ENCODE data around the gene NMRK1. TPM values are rescaled to one million over a fixed set of nuclear protein-coding genes. Genes with fewer than 3 reads are reported as not detected.

NMRK1 gene
- total and polyA plus RNA-seq, 4 donors, result 13.8 to 26.2 (median 14.5) TPM

GRCh38 chr9:75121914-75122558, 34.1 kb upstream of the NMRK1 start:
- H3K9me3 ChIP-seq (ENCODE audit: control insufficient read depth, insufficient read depth, low read length), result no peaks in the 10 kb centered on the region
- H3K36me3 ChIP-seq (ENCODE audit: control insufficient read depth, insufficient read depth, low read length), result peaks cover 2% of the 10 kb centered on the region
- 79% methylated on average over 4 of the region's 5 CpGs for WGBS (ENCODE audit: insufficient coverage)
- no peak overlapping the region for H3K4me3 ChIP-seq (ENCODE audit: low read depth, low read length)
- no peak overlapping the region for H3K27ac ChIP-seq (ENCODE audit: low read depth, low read length)
- H3K27me3 ChIP-seq (ENCODE audit: control insufficient read depth, insufficient read depth, low read length), result no peaks in the 10 kb centered on the region
- H3K4me1 ChIP-seq (ENCODE audit: control insufficient read depth, insufficient read depth, low read length), result no peaks in the 10 kb centered on the region
- DNase-seq (ENCODE audit: low read depth in 4 of 6, low spot score in 6 of 6), result no peak

GRCh38 chr9:75120686-75121085, 32.7 kb upstream of the NMRK1 start:
- H3K36me3 ChIP-seq (ENCODE audit: control insufficient read depth, insufficient read depth, low read length), result peaks cover 2% of the 10 kb centered on the region
- no peak overlapping the region for H3K27ac ChIP-seq (ENCODE audit: low read depth, low read length)
- no peak for DNase-seq (ENCODE audit: low read depth in 4 of 6, low spot score in 6 of 6)
- 85% methylated on average over 4 of the region's 4 CpGs for WGBS (ENCODE audit: insufficient coverage)
- no peaks in the 10 kb centered on the region for H3K9me3 ChIP-seq (ENCODE audit: control insufficient read depth, insufficient read depth, low read length)
- H3K27me3 ChIP-seq (ENCODE audit: control insufficient read depth, insufficient read depth, low read length), result no peaks in the 10 kb centered on the region
- no peak overlapping the region for H3K4me3 ChIP-seq (ENCODE audit: low read depth, low read length)
- no peaks in the 10 kb centered on the region for H3K4me1 ChIP-seq (ENCODE audit: control insufficient read depth, insufficient read depth, low read length)

- H3K27ac ChIP-seq (ENCODE audit: low read depth, low read length), result no peak overlapping the region
- DNase-seq (ENCODE audit: low read depth in 4 of 6, low spot score in 6 of 6), result no peak
- no peaks in the 10 kb centered on the region for H3K9me3 ChIP-seq (ENCODE audit: control insufficient read depth, insufficient read depth, low read length)
- WGBS (ENCODE audit: insufficient coverage), result 89% methylated on average over 1 of the region's 1 CpG
- no peaks in the 10 kb centered on the region for H3K4me1 ChIP-seq (ENCODE audit: control insufficient read depth, insufficient read depth, low read length)
- H3K27me3 ChIP-seq (ENCODE audit: control insufficient read depth, insufficient read depth, low read length), result no peaks in the 10 kb centered on the region
- H3K36me3 ChIP-seq (ENCODE audit: control insufficient read depth, insufficient read depth, low read length), result peaks cover 2% of the 10 kb centered on the region
- H3K4me3 ChIP-seq (ENCODE audit: low read depth, low read length), result no peak overlapping the region
These were observed 29.6 kb upstream of the NMRK1 start for GRCh38 chr9:75117564-75117963.

GRCh38 chr9:75116306-75116705, 28.4 kb upstream of the NMRK1 start:
- DNase-seq (ENCODE audit: low read depth in 4 of 6, low spot score in 6 of 6), result no peak
- H3K9me3 ChIP-seq (ENCODE audit: control insufficient read depth, insufficient read depth, low read length), result no peaks in the 10 kb centered on the region
- no peak overlapping the region for H3K27ac ChIP-seq (ENCODE audit: low read depth, low read length)
- H3K4me1 ChIP-seq (ENCODE audit: control insufficient read depth, insufficient read depth, low read length), result no peaks in the 10 kb centered on the region
- WGBS (ENCODE audit: insufficient coverage), result no CpG with 5 or more reads among the region's 4 CpGs
- no peaks in the 10 kb centered on the region for H3K27me3 ChIP-seq (ENCODE audit: control insufficient read depth, insufficient read depth, low read length)
- H3K4me3 ChIP-seq (ENCODE audit: low read depth, low read length), result no peak overlapping the region
- peaks cover 2% of the 10 kb centered on the region for H3K36me3 ChIP-seq (ENCODE audit: control insufficient read depth, insufficient read depth, low read length)

- no peak overlapping the region for H3K4me3 ChIP-seq (ENCODE audit: low read depth, low read length)
- no CpG with 5 or more reads among the region's 4 CpGs for WGBS (ENCODE audit: insufficient coverage)
- no peak overlapping the region for H3K27ac ChIP-seq (ENCODE audit: low read depth, low read length)
- no peaks in the 10 kb centered on the region for H3K4me1 ChIP-seq (ENCODE audit: control insufficient read depth, insufficient read depth, low read length)
- H3K36me3 ChIP-seq (ENCODE audit: control insufficient read depth, insufficient read depth, low read length), result no peaks in the 10 kb centered on the region
- H3K27me3 ChIP-seq (ENCODE audit: control insufficient read depth, insufficient read depth, low read length), result no peaks in the 10 kb centered on the region
- DNase-seq (ENCODE audit: low read depth in 4 of 6, low spot score in 6 of 6), result no peak
- H3K9me3 ChIP-seq (ENCODE audit: control insufficient read depth, insufficient read depth, low read length), result no peaks in the 10 kb centered on the region
These were observed 24.8 kb upstream of the NMRK1 start for GRCh38 chr9:75112789-75113188.

- Histone ChIP-seq H3K4me1 (ENCODE audit: control insufficient read depth, insufficient read depth, low read length) (no peaks in the 10 kb centered on the region), H3K9me3 (ENCODE audit: control insufficient read depth, insufficient read depth, low read length) (no peaks in the 10 kb centered on the region), H3K36me3 (ENCODE audit: control insufficient read depth, insufficient read depth, low read length) (no peaks in the 10 kb centered on the region), H3K27me3 (ENCODE audit: control insufficient read depth, insufficient read depth, low read length) (no peaks in the 10 kb centered on the region), H3K4me3 (ENCODE audit: low read depth, low read length) (no peak overlapping the region), H3K27ac (ENCODE audit: low read depth, low read length) (no peak overlapping the region)
- no peak for DNase-seq (ENCODE audit: low read depth in 4 of 6, low spot score in 6 of 6)
- 94% methylated on average over 3 of the region's 5 CpGs for WGBS (ENCODE audit: insufficient coverage)
These were observed 23.2 kb upstream of the NMRK1 start for GRCh38 chr9:75111019-75111622.

GRCh38 chr9:75109210-75109839, 21.4 kb upstream of the NMRK1 start:
- no peak for DNase-seq (ENCODE audit: low read depth in 4 of 6, low spot score in 6 of 6)
- Histone ChIP-seq H3K4me3 (ENCODE audit: low read depth, low read length) (no peak overlapping the region), H3K4me1 (ENCODE audit: control insufficient read depth, insufficient read depth, low read length) (no peaks in the 10 kb centered on the region), H3K27ac (ENCODE audit: low read depth, low read length) (no peak overlapping the region), H3K27me3 (ENCODE audit: control insufficient read depth, insufficient read depth, low read length) (no peaks in the 10 kb centered on the region), H3K36me3 (ENCODE audit: control insufficient read depth, insufficient read depth, low read length) (no peaks in the 10 kb centered on the region), H3K9me3 (ENCODE audit: control insufficient read depth, insufficient read depth, low read length) (no peaks in the 10 kb centered on the region)
- 100% methylated on average over 3 of the region's 7 CpGs for WGBS (ENCODE audit: insufficient coverage)

- Histone ChIP-seq H3K27me3 (ENCODE audit: control insufficient read depth, insufficient read depth, low read length) (no peaks in the 10 kb centered on the region), H3K9me3 (ENCODE audit: control insufficient read depth, insufficient read depth, low read length) (no peaks in the 10 kb centered on the region), H3K4me1 (ENCODE audit: control insufficient read depth, insufficient read depth, low read length) (no peaks in the 10 kb centered on the region), H3K4me3 (ENCODE audit: low read depth, low read length) (no peak overlapping the region), H3K36me3 (ENCODE audit: control insufficient read depth, insufficient read depth, low read length) (no peaks in the 10 kb centered on the region), H3K27ac (ENCODE audit: low read depth, low read length) (no peak overlapping the region)
- WGBS (ENCODE audit: insufficient coverage), result 80% methylated on average over 2 of the region's 4 CpGs
- no peak for DNase-seq (ENCODE audit: low read depth in 4 of 6, low spot score in 6 of 6)
These were observed 20.6 kb upstream of the NMRK1 start for GRCh38 chr9:75108571-75108970.

GRCh38 chr9:75106857-75107256, 18.9 kb upstream of the NMRK1 start:
- WGBS (ENCODE audit: insufficient coverage), result 67% methylated on average over 5 of the region's 6 CpGs
- Histone ChIP-seq H3K4me1 (ENCODE audit: control insufficient read depth, insufficient read depth, low read length) (no peaks in the 10 kb centered on the region), H3K4me3 (ENCODE audit: low read depth, low read length) (no peak overlapping the region), H3K27me3 (ENCODE audit: control insufficient read depth, insufficient read depth, low read length) (no peaks in the 10 kb centered on the region), H3K27ac (ENCODE audit: low read depth, low read length) (no peak overlapping the region), H3K36me3 (ENCODE audit: control insufficient read depth, insufficient read depth, low read length) (no peaks in the 10 kb centered on the region), H3K9me3 (ENCODE audit: control insufficient read depth, insufficient read depth, low read length) (no peaks in the 10 kb centered on the region)
- DNase-seq (ENCODE audit: low read depth in 4 of 6, low spot score in 6 of 6), result no peak

GRCh38 chr9:75105841-75106240, 17.9 kb upstream of the NMRK1 start:
- H3K27ac ChIP-seq (ENCODE audit: low read depth, low read length), result peak overlapping the region; percentile 18
- no peak overlapping the region for H3K4me3 ChIP-seq (ENCODE audit: low read depth, low read length)
- no peaks in the 10 kb centered on the region for H3K4me1 ChIP-seq (ENCODE audit: control insufficient read depth, insufficient read depth, low read length)
- no peaks in the 10 kb centered on the region for H3K9me3 ChIP-seq (ENCODE audit: control insufficient read depth, insufficient read depth, low read length)
- no peaks in the 10 kb centered on the region for H3K27me3 ChIP-seq (ENCODE audit: control insufficient read depth, insufficient read depth, low read length)
- 60% methylated on average over 1 of the region's 2 CpGs for WGBS (ENCODE audit: insufficient coverage)
- no peaks in the 10 kb centered on the region for H3K36me3 ChIP-seq (ENCODE audit: control insufficient read depth, insufficient read depth, low read length)
- DNase-seq (ENCODE audit: low read depth in 4 of 6, low spot score in 6 of 6), result no peak

All from spinal cord (tissue), 10 donors.